A673 (cell line): ENCODE measurements around the gene MPIG6B. TPM values are rescaled to one million over a fixed set of nuclear protein-coding genes. Genes with fewer than 3 reads are reported as not detected.

Experiments
- Bru-seq: library from RNA; stranded (reverse); fragments of 400-500 nt; gene quantifications from one replicate; lab custom pipeline; 2021; lab: Mats Ljungman, UMichigan
- BruChase-seq, 2 experiments: library from RNA; stranded (reverse); fragments of 400-500 nt; gene quantifications; one replicate each; lab custom pipeline; 2021; lab: Mats Ljungman, UMichigan
- BruUV-seq: library from RNA; stranded (reverse); fragments of 400-500 nt; replicated peaks from 2 replicates; lab custom pipeline; 2021; lab: Mats Ljungman, UMichigan
- CTCF ChIA-PET: fragments of 300-600 bp; sonication (Branson Sonifier 250); formaldehyde crosslinking; loops from one replicate; lab custom pipeline; 2022; ENCODE audit warnings: antibody characterized with exemption; lab: Charles Lee
- POLR2A ChIA-PET: fragments of 300-600 bp; sonication (Branson Sonifier 250); formaldehyde crosslinking; loops from one replicate; lab custom pipeline; 2022; ENCODE audit warnings: antibody characterized with exemption; ENCODE audit not compliant: low non-redundant PET; lab: Charles Lee
- DNase-seq: peaks from one replicate; pipeline ENCODE4 v3.0.0-alpha.2; 2015; ENCODE audit warnings: low spot score
- H3K27ac ChIP-seq: fragments of 200-600 bp; sonication (generic); 2 replicates; pipeline ENCODE4 v1.5.1; 2016; ENCODE audit warnings: mixed run types, low read depth, mild to moderate bottlenecking, mixed read lengths, antibody characterized with exemption, low read length; ENCODE audit not compliant: poor library complexity, severe bottlenecking
- H3K27me3 ChIP-seq: fragments of 200-600 bp; sonication (generic); replicated peaks from 2 replicates; pipeline ENCODE4 v1.6.1; 2017; ENCODE audit warnings: mixed run types, low read depth, mild to moderate bottlenecking, mixed read lengths, antibody characterized with exemption, low read length; ENCODE audit not compliant: insufficient read depth, poor library complexity
- H3K36me3 ChIP-seq: fragments of 200-600 bp; sonication (generic); 2 replicates; pipeline ENCODE4 v1.6.1; 2016; ENCODE audit warnings: mixed run types, mild to moderate bottlenecking, mixed read lengths, antibody characterized with exemption, low read length; ENCODE audit not compliant: insufficient read depth, poor library complexity, severe bottlenecking
- H3K4me1 ChIP-seq: fragments of 200-600 bp; sonication (generic); 2 replicates; pipeline ENCODE4 v1.6.1; 2017; ENCODE audit warnings: mixed run types, mild to moderate bottlenecking, mixed read lengths, antibody characterized with exemption, low read length; ENCODE audit not compliant: insufficient read depth, poor library complexity, severe bottlenecking
- H3K4me3 ChIP-seq: fragments of 200-600 bp; sonication (generic); 2 replicates; pipeline ENCODE4 v1.5.1; 2016; ENCODE audit warnings: low read depth, mixed run types, mild to moderate bottlenecking, mixed read lengths, low read length; ENCODE audit not compliant: poor library complexity, severe bottlenecking
- H3K9me3 ChIP-seq: fragments of 200-600 bp; sonication (generic); 2 replicates; pipeline ENCODE4 v1.6.1; 2016; ENCODE audit warnings: mixed run types, low read depth, mild to moderate bottlenecking, mixed read lengths, antibody characterized with exemption, low read length; ENCODE audit not compliant: poor library complexity, severe bottlenecking
- CTCF ChIP-seq: fragments of 300-800, 200-600 bp; sonication (generic); conservative IDR thresholded peaks from 2 replicates; pipeline ENCODE4 v1.5.1; 2017; ENCODE audit warnings: low read depth, mild to moderate bottlenecking, antibody characterized with exemption, low read length, moderate library complexity, mixed read lengths
- EZH2 ChIP-seq: fragments of 200-600 bp; sonication (generic); IDR thresholded peaks from 2 replicates; pipeline ENCODE4 v1.6.1; 2017; ENCODE audit warnings: borderline replicate concordance, low read depth, mild to moderate bottlenecking, mixed read lengths, antibody characterized with exemption, low read length; ENCODE audit not compliant: poor library complexity, severe bottlenecking
- intact Hi-C: fragments of 100-400 bp; cut with micrococcal nuclease; formaldehyde crosslinking; loops from one replicate; pipeline ENCODE4 v1.10.0; 2022; ENCODE audit not compliant: unreplicated experiment
- long read RNA-seq: library from polyadenylated mRNA; stranded (forward); transcript quantifications from one replicate; pipeline ENCODE4 v2.0.0, GENCODE V29; 2022
- total RNA-seq: library from RNA; stranded (reverse); gene quantifications from 2 replicates; pipeline ENCODE4 v1.2.3, GENCODE V29; 2021

Gene MPIG6B, protein sequence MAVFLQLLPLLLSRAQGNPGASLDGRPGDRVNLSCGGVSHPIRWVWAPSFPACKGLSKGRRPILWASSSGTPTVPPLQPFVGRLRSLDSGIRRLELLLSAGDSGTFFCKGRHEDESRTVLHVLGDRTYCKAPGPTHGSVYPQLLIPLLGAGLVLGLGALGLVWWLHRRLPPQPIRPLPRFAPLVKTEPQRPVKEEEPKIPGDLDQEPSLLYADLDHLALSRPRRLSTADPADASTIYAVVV
- total RNA-seq (not detected in 2 replicates), Bru-seq, nascent RNA (not detected), BruChase-seq, experiment 1, labeled RNA remaining after a 2-hour chase (not detected), BruChase-seq, experiment 2, labeled RNA remaining after a 6-hour chase (not detected)
- long read RNA-seq = 0 reads

GRCh38 chr6:31723245-31723979 is at the start of gene MPIG6B:
Gene MPIG6B, plus strand, starts transcription at chr6:31723373. Its CDS starts 11 bp downstream, at chr6:31723384.
- BruUV-seq = no TSS peak
- CTCF ChIA-PET = no interaction called here
- no peak for TF ChIP-seq CTCF
- no peak for TF ChIP-seq EZH2
- POLR2A ChIA-PET = no interaction called here
- Histone ChIP-seq H3K36me3 (peaks cover 18% of the 10 kb centered on the region), H3K27ac (no peak within 1 kb of the TSS), H3K9me3 (no peaks in the 10 kb centered on the region), H3K27me3 (no peaks in the 10 kb centered on the region), H3K4me1 (no peaks in the 10 kb centered on the region), H3K4me3 (no peak within 1 kb of the TSS)
- no peak for DNase-seq
- intact Hi-C loops = no loop called here

DNA sequence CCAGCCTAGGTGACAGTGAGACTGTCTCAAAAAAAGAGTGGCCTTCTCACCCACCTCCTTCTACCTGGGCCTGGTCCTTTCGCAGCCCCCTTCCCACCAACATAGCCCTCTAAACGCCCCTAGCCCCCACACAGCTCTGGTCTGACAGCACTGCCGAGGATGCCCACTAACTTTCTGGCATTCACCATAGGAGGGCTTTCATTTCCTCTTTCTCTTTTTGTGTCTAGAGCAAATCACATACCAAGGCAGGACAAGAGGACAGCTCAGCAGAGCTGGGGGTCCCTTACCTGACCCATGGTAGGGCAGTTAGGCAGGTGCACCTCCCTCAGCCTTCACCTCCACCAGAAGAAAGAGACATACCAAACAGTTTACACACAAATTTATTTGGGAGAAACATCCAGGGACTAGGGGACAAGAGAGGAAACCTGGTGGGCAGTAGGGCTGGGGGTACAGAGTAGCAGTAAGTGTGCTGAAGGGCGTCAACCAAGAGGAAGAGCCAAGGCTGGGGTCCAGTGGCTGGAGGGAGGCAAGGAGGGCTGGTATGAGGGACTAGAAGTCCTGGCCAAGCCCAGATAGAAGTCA is 46.8 kb upstream of the MPIG6B start:
- no peak overlapping the region for H3K27ac ChIP-seq
- TF ChIP-seq EZH2 (no peak), CTCF (no peak)
- CTCF ChIA-PET = no interaction called here
- H3K27me3 ChIP-seq = no peaks in the 10 kb centered on the region
- H3K36me3 ChIP-seq = peaks cover 8% of the 10 kb centered on the region
- no peak for DNase-seq
- H3K4me1 ChIP-seq = no peaks in the 10 kb centered on the region
- H3K4me3 ChIP-seq = no peak overlapping the region
- intact Hi-C loops = no loop called here
- no peaks in the 10 kb centered on the region for H3K9me3 ChIP-seq
- POLR2A ChIA-PET = no interaction called here
- no TSS peak for BruUV-seq

GRCh38 chr6:31676904-31677303 is 46.3 kb upstream of the MPIG6B start:
- H3K4me1 ChIP-seq = no peaks in the 10 kb centered on the region
- H3K4me3 ChIP-seq = no peak overlapping the region
- ChIA-PET CTCF (no interaction called here), POLR2A (no interaction called here)
- H3K9me3 ChIP-seq = no peaks in the 10 kb centered on the region
- intact Hi-C loops = no loop called here
- TF ChIP-seq EZH2 (no peak), CTCF (no peak)
- no peak overlapping the region for H3K27ac ChIP-seq
- peaks cover 3% of the 10 kb centered on the region for H3K36me3 ChIP-seq
- no TSS peak for BruUV-seq
- no peak for DNase-seq
- no peaks in the 10 kb centered on the region for H3K27me3 ChIP-seq
